ENCODE data around the gene TCF4.

TCF4 gene

GRCh38 chr18:55265130-55265675, 322.8 kb downstream of the TCF4 start:
- no peak for DNase-seq (ENCODE audit: low read depth)
- TF ChIP-seq, protein P1, sequence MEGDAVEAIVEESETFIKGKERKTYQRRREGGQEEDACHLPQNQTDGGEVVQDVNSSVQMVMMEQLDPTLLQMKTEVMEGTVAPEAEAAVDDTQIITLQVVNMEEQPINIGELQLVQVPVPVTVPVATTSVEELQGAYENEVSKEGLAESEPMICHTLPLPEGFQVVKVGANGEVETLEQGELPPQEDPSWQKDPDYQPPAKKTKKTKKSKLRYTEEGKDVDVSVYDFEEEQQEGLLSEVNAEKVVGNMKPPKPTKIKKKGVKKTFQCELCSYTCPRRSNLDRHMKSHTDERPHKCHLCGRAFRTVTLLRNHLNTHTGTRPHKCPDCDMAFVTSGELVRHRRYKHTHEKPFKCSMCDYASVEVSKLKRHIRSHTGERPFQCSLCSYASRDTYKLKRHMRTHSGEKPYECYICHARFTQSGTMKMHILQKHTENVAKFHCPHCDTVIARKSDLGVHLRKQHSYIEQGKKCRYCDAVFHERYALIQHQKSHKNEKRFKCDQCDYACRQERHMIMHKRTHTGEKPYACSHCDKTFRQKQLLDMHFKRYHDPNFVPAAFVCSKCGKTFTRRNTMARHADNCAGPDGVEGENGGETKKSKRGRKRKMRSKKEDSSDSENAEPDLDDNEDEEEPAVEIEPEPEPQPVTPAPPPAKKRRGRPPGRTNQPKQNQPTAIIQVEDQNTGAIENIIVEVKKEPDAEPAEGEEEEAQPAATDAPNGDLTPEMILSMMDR (IDR thresholded peaks at IDR 0.05; ENCODE audit: insufficient read depth, low read depth, low read length, missing control alignments) = no peak

DNA sequence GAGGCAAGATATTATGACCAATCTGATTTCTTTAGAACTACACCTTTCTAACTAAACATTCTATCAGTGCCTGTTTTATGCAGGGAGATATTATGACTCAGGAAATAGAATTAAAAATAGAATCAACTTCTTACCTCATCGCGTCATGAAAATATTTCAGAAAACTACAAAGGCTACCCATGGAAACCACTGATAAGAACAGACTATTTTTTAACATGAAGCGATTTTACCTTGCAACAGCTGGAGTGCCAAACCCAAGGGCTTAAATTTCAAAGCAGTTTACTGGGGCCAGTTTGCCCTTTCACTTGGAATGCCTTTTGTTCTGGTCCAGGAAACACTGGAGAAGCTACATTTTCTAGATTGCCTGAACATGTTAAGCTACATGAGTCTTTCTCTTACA, 323.9 kb downstream of the TCF4 start:
- peak; percentile 35 for DNase-seq (ENCODE audit: low read depth)
- TF ChIP-seq, protein P1 (IDR thresholded peaks at IDR 0.05; ENCODE audit: insufficient read depth, low read depth, low read length, missing control alignments) = no peak
- H3K4me3 ChIP-seq (ENCODE audit: low read length) = no peak overlapping the region

More at GRCh38 chr18:55265130-55265675, 322.8 kb downstream of the TCF4 start:
- H3K4me3 ChIP-seq (ENCODE audit: low read length) = no peak overlapping the region

GRCh38 chr18:55262021-55262560, 325.9 kb downstream of the TCF4 start:
- TF ChIP-seq, protein P1 (IDR thresholded peaks at IDR 0.05; ENCODE audit: insufficient read depth, low read depth, low read length, missing control alignments) = no peak
- H3K4me3 ChIP-seq (ENCODE audit: low read length) = no peak overlapping the region
- no peak for DNase-seq (ENCODE audit: low read depth)

DNA sequence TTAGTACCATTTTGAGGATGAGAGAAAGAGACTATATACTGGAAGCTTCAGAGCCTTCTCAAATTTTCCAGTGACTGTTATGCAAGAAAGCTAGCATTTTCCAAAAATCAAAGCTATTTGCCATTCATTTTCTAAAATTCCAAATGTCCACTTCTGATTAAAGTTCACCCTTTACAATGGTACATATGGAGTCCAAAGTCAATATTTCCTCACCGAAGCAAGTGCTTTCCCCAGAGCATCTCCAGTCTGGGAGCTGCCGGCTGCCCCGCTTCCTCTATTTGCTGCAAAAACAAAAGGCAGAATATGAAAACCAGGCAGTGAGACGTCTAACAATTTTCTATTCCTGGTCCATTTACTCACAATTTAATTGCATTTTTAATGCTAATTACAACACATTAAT, 326.7 kb downstream of the TCF4 start:
- no peak overlapping the region for H3K4me3 ChIP-seq (ENCODE audit: low read length)
- DNase-seq (ENCODE audit: low read depth) = no peak
- TF ChIP-seq, protein P1 (IDR thresholded peaks at IDR 0.05; ENCODE audit: insufficient read depth, low read depth, low read length, missing control alignments) = no peak

DNA sequence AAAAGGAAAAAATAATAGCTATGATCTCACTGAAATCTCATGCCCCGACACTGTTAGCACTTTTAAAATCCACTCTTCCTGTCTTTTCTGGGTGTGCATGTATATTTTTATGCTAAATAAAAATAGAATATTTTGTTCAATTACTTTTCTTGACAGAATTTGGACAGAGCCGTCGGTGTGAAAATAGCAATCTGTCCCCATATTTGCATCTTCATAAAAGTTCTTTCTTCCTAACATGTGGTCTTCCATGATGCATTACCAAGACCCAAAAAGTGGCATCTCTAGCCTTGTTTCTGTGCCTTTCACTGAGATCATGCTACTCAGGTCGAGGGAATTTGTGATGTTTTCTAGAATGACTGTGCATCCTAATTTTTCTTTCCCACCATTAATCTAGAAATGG, 329.9 kb downstream of the TCF4 start:
- DNase-seq (ENCODE audit: low read depth) = no peak
- no peak overlapping the region for H3K4me3 ChIP-seq (ENCODE audit: low read length)
- TF ChIP-seq, protein P1 (IDR thresholded peaks at IDR 0.05; ENCODE audit: insufficient read depth, low read depth, low read length, missing control alignments) = no peak

- DNase-seq (ENCODE audit: low read depth) = no peak
- TF ChIP-seq, protein P1 (IDR thresholded peaks at IDR 0.05; ENCODE audit: insufficient read depth, low read depth, low read length, missing control alignments) = no peak
- H3K4me3 ChIP-seq (ENCODE audit: low read length) = no peak overlapping the region
These were observed 331.1 kb downstream of the TCF4 start for GRCh38 chr18:55256929-55257289.

Measured in epithelial cell of esophagus (primary cell).